HG02840 (cell line): ENCODE data around the gene DNAJC5.

ENCODE experiments used
- ATAC-seq: cut with Tn5 transposase; IDR thresholded peaks from one replicate; pipeline ENCODE4 v1.9.1; 2021; ENCODE audit warnings: mild to moderate bottlenecking, moderate library complexity, moderate number of reproducible peaks; ENCODE audit not compliant: unreplicated experiment, low FRiP score

DNAJC5 gene

GRCh38 chr20:63976980-63977738, 82.2 kb downstream of the DNAJC5 start:
- no peak for ATAC-seq

DNA sequence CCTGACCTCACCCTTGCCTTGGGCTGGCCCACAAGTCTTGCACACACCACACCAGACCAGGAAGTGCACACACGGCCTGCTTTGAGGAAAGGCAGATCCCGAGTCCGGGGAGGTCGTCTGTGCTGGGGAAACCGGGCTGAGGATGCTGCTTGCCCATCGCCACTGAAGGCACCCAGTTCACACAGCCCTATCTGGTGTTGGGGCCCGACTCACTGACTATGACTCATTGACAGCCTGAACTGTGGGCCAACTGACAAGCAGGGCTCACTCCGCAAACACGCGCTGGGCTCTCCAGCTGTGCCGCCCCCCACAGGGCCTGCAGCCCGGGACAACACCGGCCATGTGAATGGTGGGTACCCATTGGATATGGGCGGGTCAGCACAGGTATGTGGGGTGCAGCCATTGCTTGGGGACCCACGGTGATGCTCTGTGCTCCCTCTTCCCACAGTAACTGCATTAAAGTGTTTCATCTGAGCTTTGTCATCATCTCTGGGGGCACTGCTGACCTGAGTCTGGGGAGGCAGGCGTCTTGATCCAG, 82.9 kb downstream of the DNAJC5 start:
- ATAC-seq: no peak

DNA sequence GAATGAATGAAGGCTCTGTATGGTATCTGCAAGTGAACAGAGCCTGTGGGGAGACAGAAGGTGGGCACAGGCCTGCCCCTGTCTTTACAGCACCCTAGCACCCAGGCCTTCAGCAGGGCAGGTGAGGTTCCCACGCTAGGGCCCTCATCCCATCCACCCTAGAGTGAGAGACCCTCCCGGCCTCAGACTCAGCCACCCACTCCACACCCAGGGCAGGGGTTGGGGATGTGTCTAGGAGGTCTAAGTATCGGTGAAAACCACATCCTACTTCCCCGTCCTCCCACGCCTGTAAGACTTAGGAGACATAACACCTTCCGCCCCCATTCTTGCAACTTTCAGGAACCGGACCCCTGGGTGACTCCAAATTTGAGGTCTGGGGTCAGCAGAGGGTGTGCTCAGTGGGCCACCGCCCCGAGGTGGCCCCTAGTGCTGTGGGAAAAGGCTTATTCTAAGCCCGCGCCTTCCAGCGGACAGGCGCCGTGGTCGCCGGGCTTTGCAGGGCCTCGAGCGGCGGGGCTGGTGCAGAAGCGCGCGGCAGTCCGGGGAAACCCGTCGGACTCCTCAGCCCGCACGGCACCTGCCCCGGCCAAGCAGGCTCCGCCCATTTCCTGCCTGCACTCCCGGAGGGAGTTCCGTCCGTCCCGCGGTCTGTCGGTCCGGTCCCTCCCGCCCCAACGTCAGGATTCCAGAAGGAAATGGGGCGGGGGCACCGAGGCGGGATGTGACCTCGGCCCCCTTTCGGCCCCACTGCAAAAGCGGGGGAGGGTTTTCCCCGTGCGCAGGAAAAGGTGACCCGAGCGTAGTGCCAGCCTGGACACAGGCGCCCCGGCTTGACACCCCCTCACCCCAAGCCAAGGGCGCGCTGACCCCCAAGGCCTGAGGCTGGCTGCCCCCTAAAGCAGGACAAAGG, 83.6 kb downstream of the DNAJC5 start:
- peak; percentile 33 for ATAC-seq

DNA sequence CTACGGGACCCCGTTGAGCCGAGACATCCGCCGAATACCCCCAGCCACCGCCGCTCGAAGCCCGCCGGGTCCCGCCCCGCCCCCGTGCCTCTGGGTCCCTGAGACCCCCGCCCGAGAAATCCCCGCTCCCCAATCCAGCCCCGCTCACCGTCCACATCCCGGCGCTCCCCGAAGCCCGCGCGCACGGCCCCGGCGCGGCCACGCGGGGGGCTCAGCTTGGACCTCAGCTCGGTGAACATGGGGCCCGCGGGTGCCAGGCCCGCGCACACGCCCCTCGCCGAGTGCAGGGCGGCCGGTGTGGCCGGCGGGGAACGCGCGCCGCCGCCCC, 84.3 kb downstream of the DNAJC5 start:
- no peak for ATAC-seq

GRCh38 chr20:63979557-63980316, 84.8 kb downstream of the DNAJC5 start, which contains the start of gene SAMD10:
Gene SAMD10, minus strand, starts transcription at chr20:63979642. Its CDS starts 175 bp downstream, at chr20:63979467.
- ATAC-seq: no peak

DNA sequence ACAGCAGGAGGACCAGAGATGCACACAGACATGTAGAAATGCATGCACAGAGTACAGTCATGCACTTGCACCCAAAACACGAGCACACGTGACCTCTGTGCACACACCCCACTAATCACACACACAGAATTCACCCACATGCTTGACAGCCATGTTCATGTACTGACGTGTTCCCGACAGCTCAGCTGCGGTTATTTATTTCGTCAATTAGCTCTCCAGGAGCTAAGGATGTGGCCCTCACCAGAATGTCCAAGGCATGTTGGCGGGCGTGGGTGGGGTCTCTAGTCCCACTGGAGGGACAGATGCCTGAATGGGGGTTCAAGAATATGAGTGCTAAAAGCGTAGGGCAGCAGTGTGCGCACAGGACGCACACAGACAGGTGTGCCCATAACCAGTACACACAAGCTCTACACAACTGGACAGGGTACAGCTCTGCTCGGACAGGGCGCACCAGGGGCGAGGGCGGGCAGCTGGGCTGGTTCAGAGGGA, 85.4 kb downstream of the DNAJC5 start:
- no peak for ATAC-seq

DNA sequence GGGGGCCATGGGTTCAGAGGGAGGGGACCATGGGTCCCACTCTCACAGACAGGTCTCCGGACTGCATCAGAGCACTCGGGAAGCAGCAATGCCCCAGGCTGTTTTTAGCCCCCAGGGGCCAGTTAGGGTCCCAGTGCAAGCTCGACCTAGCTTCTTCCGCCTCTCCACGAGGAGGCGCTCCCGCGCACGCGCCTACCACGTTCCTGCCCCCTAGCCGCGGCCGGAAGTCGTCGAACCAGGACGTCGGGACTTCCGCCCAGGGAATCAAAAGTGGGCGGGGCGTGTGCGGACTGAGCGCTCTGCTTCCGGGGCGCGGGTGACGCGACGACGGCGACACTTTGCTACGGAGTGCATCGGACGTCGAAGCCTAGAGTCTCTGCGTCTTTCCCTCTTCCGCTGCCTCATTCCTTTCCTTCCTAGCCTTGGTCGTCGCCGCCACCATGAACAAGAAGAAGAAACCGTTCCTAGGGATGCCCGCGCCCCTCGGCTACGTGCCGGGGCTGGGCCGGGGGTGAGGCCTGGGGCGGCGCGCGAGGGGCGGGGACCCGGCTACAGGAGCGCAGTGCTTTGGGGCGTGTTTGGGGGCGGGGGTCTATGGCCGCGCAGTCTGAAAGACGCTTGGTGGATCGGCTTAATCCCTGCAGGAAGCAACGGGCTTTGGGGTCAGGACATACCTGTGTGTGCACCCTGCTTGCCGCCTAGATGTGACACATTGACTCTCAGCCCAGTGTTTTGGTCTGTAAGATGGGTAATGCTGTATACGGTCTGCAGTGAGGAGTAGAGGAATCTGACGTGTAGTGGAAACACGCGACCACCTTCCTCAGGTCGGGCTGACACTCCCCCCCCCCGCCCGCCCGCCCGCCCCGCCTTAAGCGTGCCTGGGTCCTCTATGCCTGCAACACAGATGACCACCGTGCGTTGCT, 86.1 kb downstream of the DNAJC5 start, which contains the start of gene PRPF6:
Gene PRPF6 (plus strand): TSS at position 327 of the 923 bp plus-strand sequence. CDS start 114 bp downstream, at position 441.
- ATAC-seq: peak; percentile 57

GRCh38 chr20:63982937-63983336, 88.0 kb downstream of the DNAJC5 start:
- ATAC-seq: no peak
